ENCODE data around the gene ZBTB7A.

DNA sequence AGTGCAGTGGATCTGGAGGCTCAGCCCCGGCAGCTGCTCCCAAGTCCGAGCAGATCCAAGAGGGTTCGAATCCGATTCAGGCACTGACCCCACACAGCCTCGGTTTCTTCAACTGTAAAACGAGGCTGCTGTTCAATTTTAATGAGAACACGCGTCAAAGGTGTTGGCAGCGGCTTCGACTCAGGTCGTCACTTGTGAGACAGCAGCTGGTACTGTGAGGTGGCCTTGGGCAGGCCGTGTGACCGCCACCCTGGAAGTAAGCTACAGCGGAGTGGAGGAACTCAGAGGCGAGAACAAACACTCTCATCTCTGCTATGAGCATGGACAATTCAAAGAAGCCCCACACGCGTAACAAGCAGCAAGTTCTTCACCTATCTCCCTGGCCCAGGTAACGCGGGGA lies 47.5 kb upstream of the ZBTB7A start:
- TF ChIP-seq L3MBTL2 (conservative IDR thresholded peaks at IDR 0.05) (no peak), FOXM1 (IDR thresholded peaks at IDR 0.05; ENCODE audit: borderline replicate concordance) (no peak), ZNF384 (IDR thresholded peaks at IDR 0.05) (no peak), SP1 (IDR thresholded peaks at IDR 0.05) (no peak), ELF4 (IDR thresholded peaks at IDR 0.05) (no peak), NFRKB (IDR thresholded peaks at IDR 0.05) (no peak), FOXK2 (IDR thresholded peaks at IDR 0.05) (no peak), SUZ12 (IDR thresholded peaks at IDR 0.05) (no peak), ARNT (IDR thresholded peaks at IDR 0.05) (no peak), CTBP1 (IDR thresholded peaks at IDR 0.05; ENCODE audit: borderline replicate concordance) (no peak), BHLHE40 (IDR thresholded peaks at IDR 0.05; ENCODE audit: borderline replicate concordance) (no peak), LEF1 (IDR thresholded peaks at IDR 0.05; ENCODE audit: borderline replicate concordance) (no peak), TARDBP (IDR thresholded peaks at IDR 0.05) (no peak)
- TF ChIP-seq, protein P1, sequence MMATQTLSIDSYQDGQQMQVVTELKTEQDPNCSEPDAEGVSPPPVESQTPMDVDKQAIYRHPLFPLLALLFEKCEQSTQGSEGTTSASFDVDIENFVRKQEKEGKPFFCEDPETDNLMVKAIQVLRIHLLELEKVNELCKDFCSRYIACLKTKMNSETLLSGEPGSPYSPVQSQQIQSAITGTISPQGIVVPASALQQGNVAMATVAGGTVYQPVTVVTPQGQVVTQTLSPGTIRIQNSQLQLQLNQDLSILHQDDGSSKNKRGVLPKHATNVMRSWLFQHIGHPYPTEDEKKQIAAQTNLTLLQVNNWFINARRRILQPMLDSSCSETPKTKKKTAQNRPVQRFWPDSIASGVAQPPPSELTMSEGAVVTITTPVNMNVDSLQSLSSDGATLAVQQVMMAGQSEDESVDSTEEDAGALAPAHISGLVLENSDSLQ (IDR thresholded peaks at IDR 0.05): no peak

All from HEK293T (cell line).